Stimulated activated CD4-positive, alpha-beta T cell treated with anti-CD3 and anti-CD28 coated beads, Interleukin-4, amount 100 ng/mL, for 1 hour (primary cell): ENCODE results near the gene ADAMTS13.

Source experiments
- DNase-seq: peaks from one replicate; pipeline ENCODE4 v3.0.0-alpha.2; 2020

Gene ADAMTS13

GRCh38 chr9:133456409-133456808 lies 34.2 kb downstream of the ADAMTS13 start:
- no peak for DNase-seq

- no peak for DNase-seq
Measured at GRCh38 chr9:133457233-133457632, 35.1 kb downstream of the ADAMTS13 start.

- no peak for DNase-seq
Measured at GRCh38 chr9:133457748-133458147, 35.6 kb downstream of the ADAMTS13 start.

GRCh38 chr9:133458643-133459312 lies 36.6 kb downstream of the ADAMTS13 start:
- no peak for DNase-seq

GRCh38 chr9:133459476-133460404 lies 37.6 kb downstream of the ADAMTS13 start, which contains the start of gene CACFD1:
Gene CACFD1, plus strand, starts transcription at chr9:133459978. Its CDS starts 89 bp downstream, at chr9:133460067.
- DNase-seq: peak; percentile 93

GRCh38 chr9:133460405-133461175 lies 38.4 kb downstream of the ADAMTS13 start:
- DNase-seq: no peak

- DNase-seq: no peak
Measured at GRCh38 chr9:133461975-133462374, 39.8 kb downstream of the ADAMTS13 start.

- no peak for DNase-seq
Measured at GRCh38 chr9:133463234-133463863, 41.2 kb downstream of the ADAMTS13 start.

- DNase-seq: no peak
Measured at GRCh38 chr9:133463864-133464615, 41.9 kb downstream of the ADAMTS13 start.

GRCh38 chr9:133464638-133465037 lies 42.5 kb downstream of the ADAMTS13 start:
- DNase-seq: no peak

GRCh38 chr9:133465984-133466383 lies 43.8 kb downstream of the ADAMTS13 start:
- no peak for DNase-seq

- DNase-seq: no peak
Measured at GRCh38 chr9:133467101-133467500, 44.9 kb downstream of the ADAMTS13 start.

GRCh38 chr9:133468374-133468773 lies 46.2 kb downstream of the ADAMTS13 start:
- DNase-seq: no peak

GRCh38 chr9:133468777-133469421 lies 46.7 kb downstream of the ADAMTS13 start:
- DNase-seq: no peak

GRCh38 chr9:133470427-133470924 lies 48.3 kb downstream of the ADAMTS13 start:
- DNase-seq: no peak

- DNase-seq: no peak
Measured at GRCh38 chr9:133470988-133471387, 48.8 kb downstream of the ADAMTS13 start.

- no peak for DNase-seq
Measured at GRCh38 chr9:133471551-133472276, 49.5 kb downstream of the ADAMTS13 start.

- no peak for DNase-seq
Measured at GRCh38 chr9:133472277-133472645, 50.1 kb downstream of the ADAMTS13 start.

- no peak for DNase-seq
Measured at GRCh38 chr9:133472753-133473378, 50.7 kb downstream of the ADAMTS13 start.

GRCh38 chr9:133473743-133474142 lies 51.6 kb downstream of the ADAMTS13 start:
- no peak for DNase-seq
